Fibroblast of the aortic adventitia (primary cell): ENCODE data around the gene CFAP157. TPM values are rescaled to one million over a fixed set of nuclear protein-coding genes. Genes with fewer than 3 reads are reported as not detected.
"Not testable (repeated sequence)": the region's sequence is repeated elsewhere in the genome, so short reads cannot be mapped to it uniquely, and the experiment has no call there.

Experiments
- DNase-seq: peaks from one replicate; pipeline ENCODE4 v3.0.0-alpha.2; 2010; ENCODE audit warnings: low read depth
- H3K4me3 ChIP-seq: 2 replicates; pipeline ENCODE4 v1.5.1; 2011; ENCODE audit warnings: low read depth, mild to moderate bottlenecking, control low read depth, low read length, moderate library complexity
- total RNA-seq: library from RNA; depleted of rRNA; stranded (reverse); fragments of >200 nt; gene quantifications from 2 replicates; pipeline ENCODE4 v1.2.3, GENCODE V29; 2012; ENCODE audit warnings: low replicate concordance
- TF ChIP-seq, protein P1 (sequence below): IDR thresholded peaks from 2 replicates; pipeline ENCODE4 v1.5.1; 2011; ENCODE audit warnings: mild to moderate bottlenecking, low read length, control low read depth, inconsistent platforms; ENCODE audit not compliant: insufficient read depth

The CFAP157 gene
- total RNA-seq, 1 donor = 0.09 TPM

DNA sequence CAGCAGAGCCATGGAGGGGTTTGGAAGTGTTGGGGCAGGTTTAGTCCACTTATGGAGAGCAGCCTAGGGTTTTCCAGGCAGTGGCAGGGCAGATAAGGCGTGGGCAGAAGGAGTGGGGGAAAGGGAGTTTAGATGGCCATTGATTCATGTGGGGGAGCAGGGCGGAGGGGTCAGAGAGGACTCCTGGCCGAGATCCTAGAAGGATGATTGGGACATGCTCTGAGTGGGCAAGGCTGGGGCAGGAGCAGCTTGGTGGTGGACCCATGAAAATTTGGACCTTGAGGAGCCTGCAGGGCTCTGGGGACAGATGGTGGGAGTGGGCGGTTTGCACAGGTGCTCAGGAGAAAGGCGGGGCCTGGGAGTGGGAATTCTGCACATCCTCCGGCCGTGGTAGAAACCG is 46.4 kb downstream of the CFAP157 start:
- no peak for DNase-seq
- no peak overlapping the region for H3K4me3 ChIP-seq
- TF ChIP-seq, protein P1, sequence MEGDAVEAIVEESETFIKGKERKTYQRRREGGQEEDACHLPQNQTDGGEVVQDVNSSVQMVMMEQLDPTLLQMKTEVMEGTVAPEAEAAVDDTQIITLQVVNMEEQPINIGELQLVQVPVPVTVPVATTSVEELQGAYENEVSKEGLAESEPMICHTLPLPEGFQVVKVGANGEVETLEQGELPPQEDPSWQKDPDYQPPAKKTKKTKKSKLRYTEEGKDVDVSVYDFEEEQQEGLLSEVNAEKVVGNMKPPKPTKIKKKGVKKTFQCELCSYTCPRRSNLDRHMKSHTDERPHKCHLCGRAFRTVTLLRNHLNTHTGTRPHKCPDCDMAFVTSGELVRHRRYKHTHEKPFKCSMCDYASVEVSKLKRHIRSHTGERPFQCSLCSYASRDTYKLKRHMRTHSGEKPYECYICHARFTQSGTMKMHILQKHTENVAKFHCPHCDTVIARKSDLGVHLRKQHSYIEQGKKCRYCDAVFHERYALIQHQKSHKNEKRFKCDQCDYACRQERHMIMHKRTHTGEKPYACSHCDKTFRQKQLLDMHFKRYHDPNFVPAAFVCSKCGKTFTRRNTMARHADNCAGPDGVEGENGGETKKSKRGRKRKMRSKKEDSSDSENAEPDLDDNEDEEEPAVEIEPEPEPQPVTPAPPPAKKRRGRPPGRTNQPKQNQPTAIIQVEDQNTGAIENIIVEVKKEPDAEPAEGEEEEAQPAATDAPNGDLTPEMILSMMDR = no peak

GRCh38 chr9:127753622-127754021 is 46.8 kb downstream of the CFAP157 start:
- TF ChIP-seq, protein P1 = no peak
- no peak for DNase-seq
- no peak overlapping the region for H3K4me3 ChIP-seq

DNA sequence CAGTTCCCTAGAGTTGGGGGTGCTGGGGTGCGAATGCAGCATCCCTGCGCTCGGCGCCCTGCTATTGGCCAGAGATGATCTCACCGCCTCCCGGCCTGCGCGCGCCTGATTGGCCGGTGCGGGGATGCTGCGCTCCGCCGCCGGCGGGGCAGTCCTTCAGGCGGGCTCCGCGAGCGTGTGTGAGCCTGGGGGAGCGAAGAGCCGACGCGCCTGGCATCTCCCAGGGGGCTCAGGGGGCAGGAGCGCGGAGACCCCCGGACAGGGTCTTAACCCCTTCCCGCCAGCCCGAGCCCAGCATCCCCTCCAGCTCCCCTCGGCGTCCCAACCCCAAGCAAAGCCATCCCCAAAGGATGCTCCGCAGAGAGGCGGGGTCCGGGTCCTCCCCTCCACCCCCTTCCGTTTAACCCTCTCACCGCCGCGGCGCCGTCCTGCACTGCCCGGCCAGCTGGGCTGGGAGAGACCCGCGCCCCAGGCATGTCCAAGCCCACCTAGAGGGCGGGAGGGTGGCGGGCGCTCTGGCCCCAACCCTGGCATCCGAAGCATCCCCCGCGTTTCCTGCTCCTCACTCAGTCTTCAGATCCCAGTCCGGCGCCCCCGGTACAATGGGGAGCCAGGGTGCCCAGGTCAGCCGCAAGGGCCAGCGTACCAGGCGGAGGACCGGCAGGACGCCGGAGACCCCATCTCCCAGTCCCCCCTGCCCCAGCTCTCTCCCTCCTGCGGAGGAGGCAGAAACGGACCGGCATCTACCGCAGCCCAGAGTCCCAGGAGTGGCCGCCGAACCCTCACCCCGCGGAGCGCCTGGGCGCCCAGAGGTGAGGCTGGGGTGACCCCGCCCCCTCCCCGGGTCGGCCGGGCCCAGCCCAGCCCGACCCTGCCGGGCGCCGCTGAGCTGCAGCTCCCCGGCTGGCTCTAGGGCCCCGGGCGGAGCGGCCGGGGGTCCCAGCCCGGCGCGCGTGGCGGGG is 47.6 kb downstream of the CFAP157 start:
- no peak overlapping the region for H3K4me3 ChIP-seq
- no peak for DNase-seq
- TF ChIP-seq, protein P1 = no peak

- TF ChIP-seq, protein P1 = no peak
- DNase-seq = no peak
- H3K4me3 ChIP-seq = no peak overlapping the region
Observed at GRCh38 chr9:127755061-127756060, 48.6 kb downstream of the CFAP157 start.

GRCh38 chr9:127756233-127756632 is 49.4 kb downstream of the CFAP157 start:
- DNase-seq = no peak
- TF ChIP-seq, protein P1 = no peak
- H3K4me3 ChIP-seq = no peak overlapping the region

GRCh38 chr9:127756776-127757175 is 50.0 kb downstream of the CFAP157 start:
- not testable (repeated sequence) for DNase-seq, H3K4me3 ChIP-seq

- no peak for DNase-seq
- TF ChIP-seq, protein P1 = no peak
Observed at GRCh38 chr9:127758843-127759242, 52.1 kb downstream of the CFAP157 start.

More at GRCh38 chr9:127758843-127759242, 52.1 kb downstream of the CFAP157 start:
- no peak overlapping the region for H3K4me3 ChIP-seq
